LHCN-M2 (cell line): ENCODE data around the gene STARD6. TPM values are rescaled to one million over a fixed set of nuclear protein-coding genes. Genes with fewer than 3 reads are reported as not detected.

ENCODE experiments used
- total RNA-seq: library from RNA; depleted of rRNA; stranded (reverse); fragments of >200 nt; gene quantifications from 2 replicates; pipeline ENCODE4 v1.2.3, GENCODE V29; 2014; rRNA removed

The STARD6 gene
- total RNA-seq, 1 experiment from 2014 or later, result not detected

Other genes with a start within 250 kb of the STARD6 start
- 24.9 and 28.5 TPM in 2 replicates for gene MBD2, start 133.2 kb downstream of the STARD6 start, total RNA-seq
- 18.8 and 21.2 TPM in 2 replicates for gene POLI, start 88.3 kb downstream of the STARD6 start, total RNA-seq
- 7.6 and 11.1 TPM in 2 replicates for gene C18orf54, start within 50 bp of the STARD6 start, total RNA-seq
- gene DYNAP, start 233.4 kb upstream of the STARD6 start, total RNA-seq, result not detected in 2 replicates